Thoracic aorta (tissue), 2 donors: ENCODE measurements around the gene FAM181B. TPM values are rescaled to one million over a fixed set of nuclear protein-coding genes. Genes with fewer than 3 reads are reported as not detected.
A peak's percentile ranks its signal among the peaks of the same experiment; 100 is the strongest.

Experiments
- ATAC-seq: fragments of 150-250 bp; one replicate; pipeline ENCODE4 v1.8.0; 2017; ENCODE audit warnings: low read depth; ENCODE audit not compliant: insufficient number of reproducible peaks, low FRiP score
- DNase-seq: peaks from one replicate; pipeline ENCODE4 v3.0.0-alpha.2; 2020; ENCODE audit warnings: low spot score
- H3K27ac ChIP-seq, 2 donors: fragments of 200-600 bp; sonication (generic); 1 replicate in 1 of 2; 2 replicates in 1 of 2; pipeline ENCODE4 v1.5.1; 2016; ENCODE audit warnings: mild to moderate bottlenecking in 2 of 2, moderate library complexity in 2 of 2
- H3K27me3 ChIP-seq: fragments of 200-600 bp; sonication (generic); replicated peaks from 2 replicates; pipeline ENCODE4 v1.6.0; 2016; ENCODE audit warnings: mild to moderate bottlenecking; ENCODE audit not compliant: insufficient read depth
- H3K36me3 ChIP-seq: fragments of 200-600 bp; sonication (generic); one replicate; pipeline ENCODE4 v1.5.1; 2016
- H3K4me1 ChIP-seq, 2 donors: fragments of 200-600 bp; sonication (generic); 1 replicate in 1 of 2; 2 replicates in 1 of 2; pipeline versions ENCODE4 v1.5.1 to v1.6.0; 2016; ENCODE audit warnings: low read depth in 2 of 2, mild to moderate bottlenecking in 1 of 2; ENCODE audit not compliant: control insufficient read depth in 1 of 2
- H3K4me3 ChIP-seq: fragments of 200-600 bp; sonication (generic); 2 replicates; pipeline ENCODE4 v1.5.1; 2016; ENCODE audit warnings: mild to moderate bottlenecking
- H3K9me3 ChIP-seq: fragments of 200-600 bp; sonication (generic); 2 replicates; pipeline ENCODE4 v1.5.1; 2016
- total RNA-seq, 2 donors: library from RNA; depleted of rRNA; stranded (reverse); fragments of >200 nt; gene quantifications; one replicate each; pipeline versions ENCODE4 v1.1.0 to v1.2.3, GENCODE V29; 2016
- TF ChIP-seq, protein P1 (sequence below): fragments of 200-600 bp; sonication (generic); IDR thresholded peaks from one replicate; pipeline ENCODE4 v1.5.1; 2019; ENCODE audit warnings: antibody characterized with exemption

FAM181B gene
- total RNA-seq, 2 donors from 2014 or later, result 0.27 to 2.2 TPM

DNA sequence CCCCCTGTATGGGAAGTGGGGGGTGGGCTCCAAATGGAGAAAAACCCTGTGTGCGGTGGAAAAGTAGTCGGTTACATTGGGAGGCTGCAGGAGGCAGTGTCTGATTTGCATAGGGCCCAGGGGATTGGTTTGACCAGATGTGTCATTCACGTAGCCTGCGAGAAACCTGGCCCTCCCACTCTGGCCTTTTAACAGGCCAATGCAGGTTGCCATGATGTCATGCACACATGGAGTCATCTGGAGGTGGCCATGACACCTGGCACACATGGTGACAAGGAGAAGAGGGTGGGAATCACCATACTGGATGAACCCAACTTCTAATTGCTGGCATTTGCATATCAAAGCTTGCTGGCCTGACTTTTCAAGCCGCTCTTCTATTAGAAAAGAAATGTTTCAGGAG, 50.6 kb downstream of the FAM181B start:
- TF ChIP-seq, protein P1, sequence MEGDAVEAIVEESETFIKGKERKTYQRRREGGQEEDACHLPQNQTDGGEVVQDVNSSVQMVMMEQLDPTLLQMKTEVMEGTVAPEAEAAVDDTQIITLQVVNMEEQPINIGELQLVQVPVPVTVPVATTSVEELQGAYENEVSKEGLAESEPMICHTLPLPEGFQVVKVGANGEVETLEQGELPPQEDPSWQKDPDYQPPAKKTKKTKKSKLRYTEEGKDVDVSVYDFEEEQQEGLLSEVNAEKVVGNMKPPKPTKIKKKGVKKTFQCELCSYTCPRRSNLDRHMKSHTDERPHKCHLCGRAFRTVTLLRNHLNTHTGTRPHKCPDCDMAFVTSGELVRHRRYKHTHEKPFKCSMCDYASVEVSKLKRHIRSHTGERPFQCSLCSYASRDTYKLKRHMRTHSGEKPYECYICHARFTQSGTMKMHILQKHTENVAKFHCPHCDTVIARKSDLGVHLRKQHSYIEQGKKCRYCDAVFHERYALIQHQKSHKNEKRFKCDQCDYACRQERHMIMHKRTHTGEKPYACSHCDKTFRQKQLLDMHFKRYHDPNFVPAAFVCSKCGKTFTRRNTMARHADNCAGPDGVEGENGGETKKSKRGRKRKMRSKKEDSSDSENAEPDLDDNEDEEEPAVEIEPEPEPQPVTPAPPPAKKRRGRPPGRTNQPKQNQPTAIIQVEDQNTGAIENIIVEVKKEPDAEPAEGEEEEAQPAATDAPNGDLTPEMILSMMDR, result no peak
- Histone ChIP-seq H3K4me3 (no peak overlapping the region), H3K27ac (no peak overlapping the region), H3K9me3 (no peaks in the 10 kb centered on the region), H3K4me1 (no peaks in the 10 kb centered on the region), H3K36me3 (no peaks in the 10 kb centered on the region), H3K27me3 (no peaks in the 10 kb centered on the region)
- ATAC-seq (no peak), DNase-seq (no peak)

DNA sequence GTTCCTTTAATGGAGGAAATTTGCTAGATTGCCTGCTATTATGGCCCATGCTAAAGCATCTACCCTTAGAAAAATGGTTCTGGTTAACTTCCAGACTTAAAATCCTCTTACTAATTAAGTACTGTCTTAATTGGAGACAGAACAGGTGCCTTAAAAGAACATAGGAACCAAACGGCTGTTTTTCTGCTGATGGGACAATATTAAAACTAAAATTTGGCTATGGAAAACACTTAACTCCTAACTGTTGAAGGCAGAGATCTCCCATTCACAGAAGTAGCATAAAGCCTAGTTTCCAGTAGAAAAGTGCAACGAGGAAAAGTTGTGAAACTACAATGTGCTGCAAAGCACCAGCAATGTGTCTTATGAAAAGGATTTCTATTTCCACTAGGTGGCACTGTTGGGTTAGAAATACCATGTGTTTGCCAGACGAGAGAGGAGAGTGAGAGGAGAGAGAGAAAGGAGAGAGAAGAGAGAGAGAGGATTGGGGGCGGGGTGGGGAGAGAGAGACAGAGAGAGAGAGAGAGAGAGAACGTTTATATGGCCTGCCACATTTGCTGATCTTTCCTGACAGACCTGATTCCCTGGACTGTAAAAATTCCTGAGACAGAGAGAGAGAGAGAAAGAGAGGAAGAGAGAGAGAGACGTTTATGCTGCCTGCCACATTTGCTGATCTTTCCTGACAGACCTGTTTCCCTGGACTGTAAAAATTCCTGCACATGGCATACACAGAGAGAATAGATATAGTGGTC, 51.5 kb downstream of the FAM181B start:
- Histone ChIP-seq H3K4me1 (no peaks in the 10 kb centered on the region), H3K36me3 (no peaks in the 10 kb centered on the region), H3K9me3 (no peaks in the 10 kb centered on the region), H3K4me3 (peak overlapping the region; percentile 34), H3K27ac (no peak overlapping the region), H3K27me3 (no peaks in the 10 kb centered on the region)
- DNase-seq (no peak), ATAC-seq (no peak)
- TF ChIP-seq, protein P1, result peak; percentile 50

DNA sequence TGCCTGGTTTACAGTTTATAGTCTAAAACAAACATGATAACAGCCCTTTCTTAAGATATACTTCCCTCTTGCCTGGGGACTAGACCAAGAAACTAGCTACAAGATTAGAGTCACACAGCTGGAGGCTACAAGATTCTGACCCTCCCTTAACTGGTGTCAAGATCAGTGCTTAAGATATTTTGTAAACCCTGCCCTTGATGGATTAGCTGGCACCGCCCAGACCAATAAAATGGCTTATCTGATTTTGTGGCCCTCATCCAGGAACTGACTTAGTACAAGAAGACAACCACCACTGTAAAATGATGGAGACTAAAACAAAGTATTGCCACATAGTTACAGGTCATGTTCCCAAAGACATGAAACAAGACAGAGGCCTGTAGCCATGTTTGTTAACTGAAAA, 53.4 kb downstream of the FAM181B start:
- Histone ChIP-seq H3K27ac (no peak overlapping the region), H3K9me3 (no peaks in the 10 kb centered on the region), H3K27me3 (no peaks in the 10 kb centered on the region), H3K4me3 (no peak overlapping the region), H3K36me3 (no peaks in the 10 kb centered on the region), H3K4me1 (no peaks in the 10 kb centered on the region)
- no peak for ATAC-seq
- DNase-seq, result no peak
- TF ChIP-seq, protein P1, result no peak

Other genes with a start within 250 kb of the FAM181B start
- 10 to 100 TPM; 46.8 to 55.9 TPM for gene PRCP, start 166.6 kb upstream of the FAM181B start, total RNA-seq
- gene DDIAS, start 167.9 kb upstream of the FAM181B start, total RNA-seq, result 1 to 10 TPM in 1 of 2 donors, not detected in 1; 1.2 TPM